Astrocyte (in vitro differentiated cells and primary cell): Measurements from ENCODE around the gene SLCO2A1. TPM values are rescaled to one million over a fixed set of nuclear protein-coding genes. Genes with fewer than 3 reads are reported as not detected.

Experiments used
- DNase-seq: peaks from one replicate; pipeline ENCODE4 v3.0.0-alpha.2; 2010; ENCODE audit warnings: low read depth
- FAIRE-seq: peaks from 2 replicates; lab custom pipeline; 2011; peaks lifted over from hg19 to GRCh38; lab: Jason Lieb, UNC
- H2AFZ ChIP-seq: 2 replicates; pipeline ENCODE4 v1.6.0; 2012; ENCODE audit warnings: low read depth, low read length, inconsistent platforms
- H3K27ac ChIP-seq: 2 replicates; pipeline ENCODE4 v1.5.1; 2011; ENCODE audit warnings: low read depth, low read length, inconsistent platforms
- H3K27me3 ChIP-seq: 2 replicates; pipeline ENCODE4 v1.6.0; 2011; ENCODE audit warnings: low read length, inconsistent platforms; ENCODE audit not compliant: insufficient read depth
- H3K36me3 ChIP-seq: 2 replicates; pipeline ENCODE4 v1.5.1; 2011; ENCODE audit warnings: low read length, inconsistent platforms; ENCODE audit not compliant: insufficient read depth
- H3K4me1 ChIP-seq: 2 replicates; pipeline ENCODE4 v1.5.1; 2011; ENCODE audit warnings: low read length, inconsistent platforms; ENCODE audit not compliant: insufficient read depth
- H3K4me2 ChIP-seq: 2 replicates; pipeline ENCODE4 v1.6.0; 2012; ENCODE audit warnings: low read length, inconsistent platforms
- H3K4me3 ChIP-seq: 2 replicates; pipeline ENCODE4 v1.5.1; 2011; ENCODE audit warnings: low read depth, mild to moderate bottlenecking, low read length, inconsistent platforms; ENCODE audit not compliant: insufficient read depth
- H3K79me2 ChIP-seq: 2 replicates; pipeline ENCODE4 v1.6.0; 2012; ENCODE audit warnings: mild to moderate bottlenecking, low read length, inconsistent platforms; ENCODE audit not compliant: insufficient read depth
- H3K9ac ChIP-seq: 2 replicates; pipeline ENCODE4 v1.6.0; 2012; ENCODE audit warnings: mild to moderate bottlenecking, low read length, inconsistent platforms
- H3K9me3 ChIP-seq: 2 replicates; pipeline ENCODE4 v1.5.1; 2012; ENCODE audit warnings: low read depth, mild to moderate bottlenecking, low read length, inconsistent platforms; ENCODE audit not compliant: insufficient read depth
- H4K20me1 ChIP-seq: 2 replicates; pipeline ENCODE4 v1.6.0; 2012; ENCODE audit warnings: low read length, inconsistent platforms; ENCODE audit not compliant: insufficient read depth
- H3K27ac Mint-ChIP-seq: one replicate; pipeline ENCODE4 v1.8.0; 2021; ENCODE audit warnings: mild to moderate bottlenecking, mixed read lengths; ENCODE audit not compliant: unreplicated experiment
- H3K27me3 Mint-ChIP-seq: one replicate; pipeline ENCODE4 v1.8.0; 2021; ENCODE audit warnings: low read depth, mixed read lengths; ENCODE audit not compliant: unreplicated experiment
- H3K36me3 Mint-ChIP-seq: one replicate; pipeline ENCODE4 v1.8.0; 2021; ENCODE audit warnings: low read depth, mixed read lengths; ENCODE audit not compliant: unreplicated experiment
- H3K4me1 Mint-ChIP-seq: one replicate; pipeline ENCODE4 v1.8.0; 2021; ENCODE audit warnings: low read depth, mixed read lengths; ENCODE audit not compliant: unreplicated experiment
- H3K4me3 Mint-ChIP-seq: one replicate; pipeline ENCODE4 v1.8.0; 2021; ENCODE audit warnings: mild to moderate bottlenecking, moderate library complexity, mixed read lengths; ENCODE audit not compliant: unreplicated experiment
- H3K9me3 Mint-ChIP-seq: one replicate; pipeline ENCODE4 v1.8.0; 2021; ENCODE audit warnings: mild to moderate bottlenecking, mixed read lengths; ENCODE audit not compliant: unreplicated experiment
- CTCF ChIP-seq: IDR thresholded peaks from 2 replicates; pipeline ENCODE4 v1.5.1; 2011; ENCODE audit warnings: low read depth, mild to moderate bottlenecking, inconsistent platforms, low read length, moderate library complexity; ENCODE audit not compliant: insufficient read depth
- EZH2 ChIP-seq: IDR thresholded peaks from 2 replicates; pipeline ENCODE4 v1.6.1; 2012; ENCODE audit warnings: mild to moderate bottlenecking, low read length, inconsistent platforms; ENCODE audit not compliant: insufficient read depth
- total RNA-seq: library from RNA; stranded (reverse); gene quantifications from 2 replicates; pipeline ENCODE4 v1.2.1, GENCODE V29; 2021

The SLCO2A1 gene
- total RNA-seq, 1 donor from 2014 or later = 2.1 TPM

GRCh38 chr3:134038071-134038491, 8.4 kb upstream of the SLCO2A1 start:
- no peaks in the 10 kb centered on the region for H4K20me1 ChIP-seq
- H3K27me3 ChIP-seq = no peaks in the 10 kb centered on the region
- TF ChIP-seq EZH2 (no peak), CTCF (no peak)
- H3K9me3 ChIP-seq = no peaks in the 10 kb centered on the region
- H3K27ac Mint-ChIP-seq = no peak overlapping the region
- H3K4me2 ChIP-seq = no peak overlapping the region
- H3K36me3 Mint-ChIP-seq = no peaks in the 10 kb centered on the region
- FAIRE-seq = no peak
- no peaks in the 10 kb centered on the region for H3K36me3 ChIP-seq
- H3K4me1 Mint-ChIP-seq = peaks cover 10% of the 10 kb centered on the region
- DNase-seq = no peak
- H3K4me3 ChIP-seq = no peak overlapping the region
- H3K4me1 ChIP-seq = no peaks in the 10 kb centered on the region
- H3K4me3 Mint-ChIP-seq = no peak overlapping the region
- peaks cover 3% of the 10 kb centered on the region for H3K9me3 Mint-ChIP-seq
- H3K79me2 ChIP-seq = no peaks in the 10 kb centered on the region
- H3K27ac ChIP-seq = no peak overlapping the region
- no peak overlapping the region for H2AFZ ChIP-seq
- H3K9ac ChIP-seq = no peak overlapping the region
- peaks cover 17% of the 10 kb centered on the region for H3K27me3 Mint-ChIP-seq

GRCh38 chr3:134037168-134037567, 7.4 kb upstream of the SLCO2A1 start:
- no peak overlapping the region for H3K27ac Mint-ChIP-seq
- Histone ChIP-seq H3K36me3 (no peaks in the 10 kb centered on the region), H3K27me3 (no peaks in the 10 kb centered on the region), H3K4me1 (no peaks in the 10 kb centered on the region), H3K4me3 (no peak overlapping the region), H3K9me3 (no peaks in the 10 kb centered on the region), H3K27ac (no peak overlapping the region), H3K79me2 (no peaks in the 10 kb centered on the region), H3K9ac (no peak overlapping the region), H4K20me1 (no peaks in the 10 kb centered on the region), H3K4me2 (no peak overlapping the region), H2AFZ (no peak overlapping the region)
- DNase-seq (no peak), FAIRE-seq (no peak)
- peaks cover 10% of the 10 kb centered on the region for H3K4me1 Mint-ChIP-seq
- H3K4me3 Mint-ChIP-seq = no peak overlapping the region
- H3K27me3 Mint-ChIP-seq = peaks cover 22% of the 10 kb centered on the region
- TF ChIP-seq EZH2 (no peak), CTCF (no peak)
- H3K9me3 Mint-ChIP-seq = peaks cover 3% of the 10 kb centered on the region
- H3K36me3 Mint-ChIP-seq = no peaks in the 10 kb centered on the region

GRCh38 chr3:134036291-134036690, 6.6 kb upstream of the SLCO2A1 start:
- no peaks in the 10 kb centered on the region for H3K27me3 ChIP-seq
- H3K4me1 Mint-ChIP-seq = peaks cover 10% of the 10 kb centered on the region
- no peak for DNase-seq
- H3K27me3 Mint-ChIP-seq = peaks cover 28% of the 10 kb centered on the region
- no peak for FAIRE-seq
- TF ChIP-seq EZH2 (no peak), CTCF (no peak)
- H3K36me3 ChIP-seq = no peaks in the 10 kb centered on the region
- no peaks in the 10 kb centered on the region for H4K20me1 ChIP-seq
- no peak overlapping the region for H3K4me2 ChIP-seq
- no peaks in the 10 kb centered on the region for H3K4me1 ChIP-seq
- H3K27ac Mint-ChIP-seq = no peak overlapping the region
- H3K9me3 ChIP-seq = no peaks in the 10 kb centered on the region
- no peak overlapping the region for H3K4me3 ChIP-seq
- no peaks in the 10 kb centered on the region for H3K36me3 Mint-ChIP-seq
- H3K4me3 Mint-ChIP-seq = no peak overlapping the region
- no peak overlapping the region for H3K27ac ChIP-seq
- H3K9ac ChIP-seq = no peak overlapping the region
- no peak overlapping the region for H2AFZ ChIP-seq
- no peaks in the 10 kb centered on the region for H3K79me2 ChIP-seq
- H3K9me3 Mint-ChIP-seq = peaks cover 1% of the 10 kb centered on the region
